Upper lobe of left lung (tissue), 6 donors: ENCODE measurements around the gene TUFT1. TPM values are rescaled to one million over a fixed set of nuclear protein-coding genes. Genes with fewer than 3 reads are reported as not detected.

Experiments
- ATAC-seq, 2 donors: fragments of 200-7000 bp; cut with Tn5 transposase; one replicate each; pipeline ENCODE4 v1.9.1; 2022; ENCODE audit warnings: mild to moderate bottlenecking in 2 of 2, moderate library complexity in 2 of 2; ENCODE audit not compliant: low FRiP score in 2 of 2
- DNase-seq, 2 donors: peaks; one replicate each; pipeline ENCODE4 v3.0.0-alpha.2; 2019 to 2020
- H3K27ac ChIP-seq, 4 donors: fragments of 200-600 bp; sonication (generic); one replicate each; pipeline ENCODE4 v1.5.1; 2016 to 2019
- H3K27me3 ChIP-seq, 4 donors: fragments of 200-600 bp; sonication (generic); one replicate each; pipeline ENCODE4 v1.5.1; 2017 to 2019
- H3K36me3 ChIP-seq, 4 donors: fragments of 200-600 bp; sonication (generic); one replicate each; pipeline ENCODE4 v1.5.1; 2016 to 2019
- H3K4me1 ChIP-seq, 4 donors: fragments of 200-600 bp; sonication (generic); one replicate each; pipeline ENCODE4 v1.5.1; 2018 to 2019
- H3K4me3 ChIP-seq, 4 donors: fragments of 200-600 bp; sonication (generic); one replicate each; pipeline ENCODE4 v1.5.1; 2017 to 2019; ENCODE audit warnings: mild to moderate bottlenecking in 2 of 4, moderate library complexity in 1 of 4
- H3K9me3 ChIP-seq, 4 donors: fragments of 200-600 bp; sonication (generic); one replicate each; pipeline ENCODE4 v1.5.1; 2018 to 2019
- EP300 ChIP-seq, 4 donors: sonication (generic); formaldehyde crosslinking; IDR thresholded peaks; one replicate each; pipeline ENCODE4 v1.5.1; 2017; ENCODE audit warnings: antibody characterized with exemption in 4 of 4, control low read depth in 2 of 4
- POLR2A ChIP-seq, 4 donors: fragments of 450-650 bp; IDR thresholded peaks; one replicate each; pipeline ENCODE4 v1.5.1; 2016 to 2017; ENCODE audit warnings: antibody characterized with exemption in 4 of 4, mild to moderate bottlenecking in 2 of 4
- POLR2AphosphoS5 ChIP-seq, 2 donors: sonication (generic); formaldehyde crosslinking; IDR thresholded peaks; one replicate each; pipeline ENCODE4 v1.5.1; 2017; ENCODE audit warnings: antibody characterized with exemption in 2 of 2
- WGBS, 2 donors: methylation state at CpG; one replicate each; pipeline ENCODE4 v1.1.5; 2017 to 2018; 5-methylcytosine and 5-hydroxymethylcytosine counted together
- small RNA-seq, 4 donors: library from RNA; depleted of rRNA; stranded (forward); fragments of <200 nt; gene quantifications; one replicate each; pipeline ENCODE3, GENCODE V24; 2016
- total RNA-seq, 6 donors: library from RNA; depleted of rRNA in 4 of 6; stranded (reverse); fragments of >200 nt in 4 of 6; gene quantifications; one replicate each; pipeline versions ENCODE4 v1.1.0 to v1.2.1, GENCODE V29; 2016 to 2021
- TF ChIP-seq, protein P1 (sequence below), 6 experiments: fragments of 450-650 bp in 4 of 6; fragments of 200-600 bp in 2 of 6; sonication (generic) in 2 of 6; IDR thresholded peaks; one replicate each; pipeline ENCODE4 v1.5.1; 2016 to 2019; ENCODE audit warnings: antibody characterized with exemption in 6 of 6
- donor health status: DM: no; HTN: no; CAD: no; lungs with moderate emphysema.
- donor health status: DM: no; HTN: yes; CAD: no; lungs with severe emphysema.

The TUFT1 gene
- total RNA-seq, 6 donors from 2014 or later: 9.9 to 18.1 (median 12.5) TPM

DNA sequence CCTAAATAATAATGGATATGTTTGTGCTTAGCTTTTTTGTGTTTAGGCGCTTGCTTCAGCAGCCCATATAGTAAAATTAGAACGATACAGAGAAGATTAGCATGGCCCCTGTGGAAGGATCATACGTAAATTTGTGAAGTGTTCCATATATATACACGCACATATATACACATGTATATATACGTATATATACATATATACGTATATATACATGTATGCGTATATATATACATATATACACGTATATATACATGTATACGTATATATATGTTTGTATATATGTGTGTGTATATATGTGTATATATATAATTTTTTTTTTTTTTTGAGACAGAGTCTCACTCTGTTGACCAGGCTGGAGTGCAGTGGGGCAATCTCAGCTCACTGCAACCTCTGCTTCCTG, 89.2 kb downstream of the TUFT1 start:
- Histone ChIP-seq H3K36me3 (no peaks in the 10 kb centered on the region), H3K4me1 (peaks cover 0 to 2% (median 0%) of the 10 kb centered on the region in 4 donors), H3K27me3 (no peaks in the 10 kb centered on the region), H3K9me3 (no peaks in the 10 kb centered on the region), H3K4me3 (no peak overlapping the region), H3K27ac (no peak overlapping the region)
- 74 to 87% methylated on average over 9 of the region's 9 CpGs for WGBS, 2 donors
- TF ChIP-seq POLR2AphosphoS5 (IDR thresholded peaks at IDR 0.05) (no peak), POLR2A (IDR thresholded peaks at IDR 0.05) (no peak), EP300 (IDR thresholded peaks at IDR 0.05) (no peak)
- TF ChIP-seq, protein P1, sequence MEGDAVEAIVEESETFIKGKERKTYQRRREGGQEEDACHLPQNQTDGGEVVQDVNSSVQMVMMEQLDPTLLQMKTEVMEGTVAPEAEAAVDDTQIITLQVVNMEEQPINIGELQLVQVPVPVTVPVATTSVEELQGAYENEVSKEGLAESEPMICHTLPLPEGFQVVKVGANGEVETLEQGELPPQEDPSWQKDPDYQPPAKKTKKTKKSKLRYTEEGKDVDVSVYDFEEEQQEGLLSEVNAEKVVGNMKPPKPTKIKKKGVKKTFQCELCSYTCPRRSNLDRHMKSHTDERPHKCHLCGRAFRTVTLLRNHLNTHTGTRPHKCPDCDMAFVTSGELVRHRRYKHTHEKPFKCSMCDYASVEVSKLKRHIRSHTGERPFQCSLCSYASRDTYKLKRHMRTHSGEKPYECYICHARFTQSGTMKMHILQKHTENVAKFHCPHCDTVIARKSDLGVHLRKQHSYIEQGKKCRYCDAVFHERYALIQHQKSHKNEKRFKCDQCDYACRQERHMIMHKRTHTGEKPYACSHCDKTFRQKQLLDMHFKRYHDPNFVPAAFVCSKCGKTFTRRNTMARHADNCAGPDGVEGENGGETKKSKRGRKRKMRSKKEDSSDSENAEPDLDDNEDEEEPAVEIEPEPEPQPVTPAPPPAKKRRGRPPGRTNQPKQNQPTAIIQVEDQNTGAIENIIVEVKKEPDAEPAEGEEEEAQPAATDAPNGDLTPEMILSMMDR (IDR thresholded peaks at IDR 0.05): no peak
- no peak for ATAC-seq
- no peak for DNase-seq

Small RNAs within 50 kb of the gene (small RNA-seq; reads per million reads assigned to genes)
- gene MIR554 (0 reads per million in 4 donors), gene RF00405 (0 reads per million in 4 donors), gene RNU6-1062P (0 reads per million in 4 donors)

Other genes with a start within 250 kb of the TUFT1 start
- 100 to 1,000 TPM in 1 of 6 donors, 10 to 100 TPM in 5; 41.3 to 127 (median 64.0) TPM for gene PI4KB, start 212.9 kb upstream of the TUFT1 start, total RNA-seq
- 10 to 100 TPM; 31.5 to 55.5 (median 43.2) TPM for gene RFX5, start 193.1 kb upstream of the TUFT1 start, total RNA-seq
- 100 to 1,000 TPM; 241 to 804 (median 431) TPM for gene SELENBP1, start 167.6 kb upstream of the TUFT1 start, total RNA-seq
- 100 to 1,000 TPM; 127 to 216 (median 179) TPM for gene PSMB4, start 140.7 kb upstream of the TUFT1 start, total RNA-seq
- gene POGZ, start 80.8 kb upstream of the TUFT1 start, total RNA-seq: 100 to 1,000 TPM in 1 of 6 donors, 10 to 100 TPM in 5; 34.2 to 148 (median 67.9) TPM
- 100 to 1,000 TPM in 3 of 6 donors, 10 to 100 TPM in 3; 51.6 to 223 (median 99.2) TPM for gene CGN, start 28.9 kb upstream of the TUFT1 start, total RNA-seq
- gene SNX27, start 71.7 kb downstream of the TUFT1 start, total RNA-seq: 10 to 100 TPM; 35.0 to 62.9 (median 51.9) TPM
- gene CELF3, start 176.5 kb downstream of the TUFT1 start, total RNA-seq: under 1 TPM in 1 of 6 donors, not detected in 5; 0.13 TPM
- 10 to 100 TPM in 1 of 6 donors, 1 to 10 TPM in 3, not detected in 2; 2.5 to 20.7 (median 6.3) TPM for gene RIIAD1, start 181.2 kb downstream of the TUFT1 start, total RNA-seq
- gene MRPL9, start 223.2 kb downstream of the TUFT1 start, total RNA-seq: 10 to 100 TPM; 27.6 to 94.3 (median 53.2) TPM